HG03045 (cell line): ENCODE results near the gene AKAP1.

Source experiments
- ATAC-seq: cut with Tn5 transposase; IDR thresholded peaks from one replicate; pipeline ENCODE4 v1.9.1; 2021; ENCODE audit warnings: mild to moderate bottlenecking, moderate library complexity; ENCODE audit not compliant: unreplicated experiment

The AKAP1 gene, protein sequence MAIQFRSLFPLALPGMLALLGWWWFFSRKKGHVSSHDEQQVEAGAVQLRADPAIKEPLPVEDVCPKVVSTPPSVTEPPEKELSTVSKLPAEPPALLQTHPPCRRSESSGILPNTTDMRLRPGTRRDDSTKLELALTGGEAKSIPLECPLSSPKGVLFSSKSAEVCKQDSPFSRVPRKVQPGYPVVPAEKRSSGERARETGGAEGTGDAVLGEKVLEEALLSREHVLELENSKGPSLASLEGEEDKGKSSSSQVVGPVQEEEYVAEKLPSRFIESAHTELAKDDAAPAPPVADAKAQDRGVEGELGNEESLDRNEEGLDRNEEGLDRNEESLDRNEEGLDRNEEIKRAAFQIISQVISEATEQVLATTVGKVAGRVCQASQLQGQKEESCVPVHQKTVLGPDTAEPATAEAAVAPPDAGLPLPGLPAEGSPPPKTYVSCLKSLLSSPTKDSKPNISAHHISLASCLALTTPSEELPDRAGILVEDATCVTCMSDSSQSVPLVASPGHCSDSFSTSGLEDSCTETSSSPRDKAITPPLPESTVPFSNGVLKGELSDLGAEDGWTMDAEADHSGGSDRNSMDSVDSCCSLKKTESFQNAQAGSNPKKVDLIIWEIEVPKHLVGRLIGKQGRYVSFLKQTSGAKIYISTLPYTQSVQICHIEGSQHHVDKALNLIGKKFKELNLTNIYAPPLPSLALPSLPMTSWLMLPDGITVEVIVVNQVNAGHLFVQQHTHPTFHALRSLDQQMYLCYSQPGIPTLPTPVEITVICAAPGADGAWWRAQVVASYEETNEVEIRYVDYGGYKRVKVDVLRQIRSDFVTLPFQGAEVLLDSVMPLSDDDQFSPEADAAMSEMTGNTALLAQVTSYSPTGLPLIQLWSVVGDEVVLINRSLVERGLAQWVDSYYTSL

DNA sequence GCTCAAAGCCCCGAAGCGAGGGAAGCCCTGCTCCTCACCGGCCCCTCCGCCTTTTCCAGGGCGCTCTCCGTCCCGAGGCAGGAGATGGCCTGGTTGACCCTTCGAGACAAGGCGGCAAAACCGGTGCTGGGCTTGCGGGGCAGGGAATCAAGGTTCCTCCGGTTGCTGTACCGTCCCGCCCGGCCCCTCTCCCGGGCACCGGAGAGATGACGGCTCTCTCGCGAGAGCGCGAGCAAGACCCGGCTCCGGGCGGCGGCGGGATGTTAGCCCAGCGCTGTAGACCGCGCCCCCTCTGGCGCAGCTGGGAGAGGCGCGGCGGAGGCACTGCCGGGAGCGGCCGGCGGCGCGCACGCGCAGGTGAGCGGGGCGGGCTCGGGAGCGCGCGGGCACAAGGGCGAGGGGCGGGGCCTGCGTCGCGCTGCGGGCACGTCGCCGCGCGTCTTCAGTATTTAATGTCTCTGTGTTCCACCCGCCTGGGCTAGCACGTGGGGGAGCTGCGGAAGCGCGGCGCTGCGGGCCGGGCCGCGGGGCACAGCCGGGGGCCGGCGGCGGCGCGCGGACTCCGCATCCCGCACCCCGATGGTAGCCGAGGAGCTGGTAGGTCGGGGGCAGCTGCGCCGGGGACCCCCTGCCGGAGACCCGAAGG lies at the start of gene AKAP1:
AKAP1 (plus strand) TSS at position 445 of the 646 bp plus-strand sequence. CDS start 20,219 bp downstream, outside the sequence.
- peak; percentile 85 for ATAC-seq

DNA sequence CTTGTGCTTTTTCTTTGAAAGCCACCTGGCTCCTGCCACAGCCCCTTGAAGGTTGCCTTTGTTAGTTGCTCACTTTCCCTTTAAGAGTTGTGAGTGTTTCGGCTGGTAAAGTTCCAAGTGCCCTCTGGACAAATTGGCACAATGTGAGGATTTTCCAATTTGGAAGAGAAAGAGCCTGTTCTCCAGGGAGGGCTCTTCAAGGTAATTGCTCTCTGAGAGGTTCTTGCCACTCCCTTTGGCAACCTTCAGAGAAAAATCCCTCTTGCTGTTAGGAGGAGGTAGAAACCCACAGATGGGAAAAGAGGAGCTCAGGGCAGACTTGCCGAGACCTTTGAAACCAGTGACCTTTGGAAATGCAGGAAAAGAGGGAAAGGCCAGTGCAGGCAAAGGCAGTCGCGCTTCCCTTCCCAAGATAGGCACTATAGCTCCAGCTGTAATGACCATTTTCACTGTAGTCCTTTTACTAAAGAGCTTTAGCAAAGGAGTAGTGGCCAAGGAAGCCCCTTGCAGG lies 49.0 kb upstream of the AKAP1 start:
- ATAC-seq: no peak

DNA sequence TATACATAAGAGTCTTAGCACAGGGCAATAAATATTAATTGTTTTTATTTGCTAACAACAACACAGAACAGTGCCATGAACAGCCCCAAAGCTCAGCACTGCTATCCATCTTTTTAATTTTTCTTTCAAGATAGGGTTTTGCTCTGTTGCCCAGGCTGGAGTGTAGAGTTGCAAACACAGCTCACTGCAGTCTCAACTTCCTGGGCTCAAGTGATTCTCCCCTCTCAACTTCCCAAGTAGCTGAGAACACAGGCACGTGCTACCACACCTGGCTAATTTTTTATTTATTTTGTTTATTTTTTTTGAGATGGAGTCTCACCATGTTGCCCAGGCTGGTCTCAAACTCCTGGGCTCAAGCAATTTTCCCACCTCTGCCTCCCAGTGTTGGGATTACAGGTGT lies 47.6 kb upstream of the AKAP1 start:
- ATAC-seq: no peak

DNA sequence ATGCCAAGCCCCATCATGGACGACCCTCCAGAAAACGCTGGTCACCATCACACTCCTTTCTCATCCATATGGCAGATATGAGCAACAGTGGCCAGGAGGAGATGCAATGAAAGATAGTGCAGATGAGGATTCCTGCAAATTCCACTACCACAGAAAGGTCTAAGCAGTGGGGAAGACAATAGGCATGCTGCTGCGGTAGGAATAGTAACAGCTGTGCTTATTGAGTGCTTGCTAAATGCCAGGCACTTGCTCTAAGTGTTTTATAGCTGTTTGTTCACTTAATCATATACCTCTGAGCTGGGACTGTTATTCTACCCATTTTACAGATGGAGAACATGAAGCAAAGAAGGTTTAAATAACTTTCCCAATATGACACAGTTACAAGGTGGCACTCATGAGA lies 46.6 kb upstream of the AKAP1 start:
- no peak for ATAC-seq

DNA sequence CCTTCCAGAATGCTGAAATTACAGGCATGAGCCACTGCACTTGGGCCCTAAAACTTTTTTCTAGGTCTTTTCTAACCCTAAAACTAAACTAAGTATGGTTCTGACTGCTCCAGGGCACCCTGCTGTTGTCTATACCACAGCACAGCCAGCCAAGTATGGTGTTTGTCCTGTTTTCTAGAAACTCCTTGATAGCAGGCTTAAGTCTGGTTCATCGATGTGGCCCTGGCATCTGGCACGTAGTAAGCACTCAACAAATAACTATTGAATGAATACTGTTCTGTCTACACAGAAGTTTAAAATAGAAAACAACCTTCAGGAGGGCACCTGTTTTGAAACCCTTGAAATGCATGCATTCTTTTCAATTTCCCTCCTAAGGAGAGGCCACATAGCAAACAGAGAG lies 44.5 kb upstream of the AKAP1 start:
- no peak for ATAC-seq

DNA sequence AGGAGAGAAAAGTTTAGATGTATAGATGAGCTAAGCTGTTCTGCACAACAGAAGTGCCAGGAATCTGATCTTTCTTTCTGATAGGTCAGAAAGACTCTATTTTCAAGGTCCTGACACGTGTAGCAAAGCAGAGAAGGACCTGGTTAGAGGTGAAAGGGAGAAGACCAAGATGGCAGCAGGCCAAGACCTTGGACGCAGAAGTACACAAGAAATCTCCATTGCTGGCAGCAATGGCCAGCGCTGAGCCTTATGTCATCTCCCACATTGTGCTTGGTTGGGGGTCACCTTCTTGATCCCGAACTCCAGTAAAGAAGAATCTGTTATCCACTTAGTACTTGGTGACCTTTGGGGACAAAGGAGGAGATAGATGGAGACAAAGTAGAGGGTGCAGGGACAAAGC lies 41.8 kb upstream of the AKAP1 start:
- ATAC-seq: no peak

DNA sequence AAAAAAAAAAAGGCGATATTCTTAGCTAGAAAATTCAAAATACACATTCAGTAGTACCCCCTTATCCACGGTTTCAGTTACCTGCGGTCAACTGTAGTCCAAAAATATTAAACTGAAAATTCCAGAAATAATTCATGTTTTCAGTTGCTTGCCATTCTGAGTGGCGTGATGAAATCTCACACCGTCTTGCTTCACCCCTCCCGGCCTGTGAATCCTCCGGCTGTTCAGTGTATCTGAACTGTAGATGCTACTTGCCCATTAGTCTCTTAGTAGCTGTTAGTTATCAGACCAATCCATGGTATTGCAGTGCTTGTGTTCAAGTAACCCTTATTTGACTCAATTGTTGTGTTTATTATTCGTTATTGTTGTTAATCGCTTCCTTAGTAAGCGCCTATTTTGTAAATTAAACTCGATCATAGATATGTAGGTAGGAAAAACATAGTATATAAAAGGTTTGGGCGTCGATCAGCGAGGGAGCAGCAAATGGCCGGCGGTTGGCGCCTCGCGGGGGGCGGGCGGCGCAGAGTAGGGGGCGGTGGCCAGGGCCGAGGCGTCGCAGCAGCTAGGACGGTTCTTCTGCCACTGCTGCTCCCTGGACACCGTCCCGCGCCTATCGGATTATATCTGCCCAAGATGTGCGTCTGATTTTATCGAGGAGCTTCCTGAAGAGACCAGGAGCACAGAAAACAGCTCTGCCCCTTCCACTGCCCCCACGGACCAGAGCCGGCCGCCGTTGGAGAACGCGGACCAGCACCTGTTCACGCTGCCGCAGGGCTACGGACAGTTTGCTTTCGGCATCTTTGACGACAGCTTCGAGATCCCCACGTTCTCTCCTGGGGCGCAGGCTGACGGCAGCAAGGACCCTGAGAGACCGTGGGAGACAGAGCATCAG lies 39.8 kb upstream of the AKAP1 start:
- ATAC-seq: no peak

DNA sequence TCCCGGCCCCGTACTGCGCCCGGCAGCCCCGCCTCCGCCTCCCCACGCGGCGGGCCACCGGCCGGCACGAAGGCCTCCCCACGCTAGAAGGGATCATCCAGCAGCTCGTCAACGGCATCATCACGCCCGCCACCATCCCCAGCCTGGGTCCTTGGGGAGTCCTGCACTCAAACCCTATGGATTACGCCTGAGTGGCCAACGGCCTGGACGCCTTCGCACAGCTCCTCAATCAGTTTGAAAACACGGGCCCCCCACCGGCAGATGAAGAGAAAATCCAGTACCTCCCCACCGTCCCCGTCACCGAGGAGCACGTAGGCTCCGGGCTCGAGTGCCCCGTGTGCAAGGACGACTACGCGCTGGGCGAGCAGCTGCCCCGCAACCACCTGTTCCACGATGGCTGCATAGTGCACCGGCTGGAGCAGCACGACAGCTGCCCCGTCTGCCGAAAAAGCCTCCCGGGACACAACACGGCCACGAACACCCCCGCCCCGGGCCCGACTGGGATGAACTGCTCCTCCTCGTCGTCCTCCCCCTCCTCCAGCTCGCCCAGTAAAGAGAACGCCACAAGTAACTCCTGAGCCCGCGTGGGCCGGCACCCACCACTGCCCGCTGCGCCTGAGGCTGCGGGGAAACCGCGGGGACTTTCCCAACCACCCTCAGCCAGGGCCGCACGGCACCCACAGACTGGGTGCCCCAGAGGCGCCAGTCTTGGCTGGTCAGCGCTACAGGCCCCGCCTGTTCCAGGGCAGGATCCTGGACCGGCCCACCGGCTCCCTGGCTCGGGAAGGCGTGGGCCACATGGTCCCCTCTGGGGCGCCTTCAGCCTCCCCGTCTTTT lies 39.0 kb upstream of the AKAP1 start:
- ATAC-seq: peak; percentile 73

DNA sequence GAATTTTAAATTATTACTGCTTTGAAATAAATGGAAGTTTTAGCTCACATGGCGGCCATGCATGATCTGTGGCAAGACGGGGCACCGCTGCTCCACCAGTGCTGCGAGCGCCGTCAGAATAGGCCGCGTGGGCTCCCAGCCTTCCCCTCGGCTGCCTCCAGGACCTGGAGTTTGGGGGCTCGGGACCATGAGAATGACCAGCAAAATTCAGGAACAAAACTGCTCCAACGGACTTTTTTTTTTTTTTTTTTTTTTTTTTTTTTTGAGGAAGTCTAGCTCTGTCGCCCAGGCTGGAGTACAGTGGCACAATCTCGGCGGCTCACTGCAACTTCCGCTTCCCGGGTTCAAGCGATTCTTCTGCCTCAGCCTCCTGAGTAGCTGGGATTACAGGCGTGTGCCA lies 38.3 kb upstream of the AKAP1 start:
- ATAC-seq: no peak

DNA sequence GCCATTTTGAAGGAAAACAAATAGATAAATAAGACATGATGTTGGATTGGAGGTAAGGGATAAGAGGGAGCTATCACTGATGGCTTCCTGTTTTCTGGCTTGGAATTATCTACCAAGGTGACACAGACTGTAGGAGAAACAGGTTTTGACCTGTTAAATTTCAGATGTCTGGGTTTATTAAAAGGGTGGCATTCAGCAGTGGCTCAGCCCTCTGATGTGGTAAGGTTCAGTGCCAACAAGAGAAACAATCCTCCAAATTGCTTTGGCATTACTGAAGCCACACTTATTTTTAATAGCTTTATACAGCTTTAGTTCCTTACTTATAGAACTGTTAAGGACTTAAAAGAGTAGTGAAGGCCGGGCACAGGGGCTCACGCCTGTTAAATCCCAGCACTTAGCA lies 37.0 kb upstream of the AKAP1 start:
- no peak for ATAC-seq

DNA sequence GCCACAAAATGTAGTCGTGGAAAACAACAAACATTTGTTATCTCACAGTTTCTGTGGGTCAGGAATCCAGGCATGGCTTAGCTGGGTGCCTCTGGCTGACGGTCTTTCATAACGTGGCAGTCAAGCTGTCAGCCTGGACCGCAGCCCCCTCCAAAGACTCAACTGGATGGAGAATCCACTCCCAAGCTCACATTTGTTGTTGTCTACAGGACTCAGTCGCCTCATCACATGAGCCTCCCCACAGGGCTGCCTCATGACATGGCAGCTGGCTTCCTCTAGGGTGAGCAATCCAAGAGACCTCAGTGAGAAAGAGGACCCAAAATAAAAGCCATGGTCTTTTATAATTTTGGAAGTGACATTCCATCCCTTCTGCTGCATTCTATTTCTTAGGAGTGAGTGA lies 34.7 kb upstream of the AKAP1 start:
- ATAC-seq: no peak

DNA sequence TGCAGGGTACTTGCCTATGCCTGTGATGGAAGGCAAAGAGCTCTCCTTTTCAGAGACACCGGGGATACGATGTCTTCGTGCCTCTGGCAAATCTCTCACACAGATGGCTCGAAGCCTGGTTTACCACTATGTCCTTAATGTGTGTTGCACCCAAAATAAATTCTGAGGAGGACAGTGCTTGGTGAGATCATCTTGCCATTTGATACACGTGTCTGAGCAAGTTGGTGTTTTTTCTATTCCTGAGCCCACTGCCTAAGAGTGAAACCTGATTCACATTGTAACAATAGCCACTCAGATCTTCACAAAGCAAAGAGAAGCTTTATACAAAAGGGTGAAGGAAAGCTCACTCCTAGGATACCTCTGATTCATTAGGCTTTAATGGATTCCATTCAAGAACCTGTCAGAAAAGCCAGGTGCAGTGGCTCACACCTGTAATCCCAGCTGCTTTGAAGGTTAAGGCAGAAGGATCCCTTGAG lies 33.1 kb upstream of the AKAP1 start:
- no peak for ATAC-seq

DNA sequence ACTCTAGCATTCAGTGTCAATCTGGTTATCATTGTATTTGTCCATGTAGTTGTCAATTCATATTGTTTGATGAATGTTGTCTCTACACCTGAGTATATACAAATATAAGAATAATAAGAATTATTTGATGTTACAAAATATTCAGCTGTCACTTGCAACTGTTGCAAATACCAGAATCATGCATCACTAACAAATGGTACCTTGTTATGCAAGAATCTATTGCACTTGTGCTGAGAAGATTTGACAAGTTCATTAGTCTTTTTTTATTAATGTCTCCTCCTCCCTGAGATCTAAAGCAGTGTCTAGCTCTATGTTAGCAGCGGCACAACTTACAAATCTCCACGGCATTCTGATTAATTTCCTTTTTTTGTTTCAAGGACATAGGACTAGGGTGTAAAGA lies 22.2 kb upstream of the AKAP1 start:
- no peak for ATAC-seq

DNA sequence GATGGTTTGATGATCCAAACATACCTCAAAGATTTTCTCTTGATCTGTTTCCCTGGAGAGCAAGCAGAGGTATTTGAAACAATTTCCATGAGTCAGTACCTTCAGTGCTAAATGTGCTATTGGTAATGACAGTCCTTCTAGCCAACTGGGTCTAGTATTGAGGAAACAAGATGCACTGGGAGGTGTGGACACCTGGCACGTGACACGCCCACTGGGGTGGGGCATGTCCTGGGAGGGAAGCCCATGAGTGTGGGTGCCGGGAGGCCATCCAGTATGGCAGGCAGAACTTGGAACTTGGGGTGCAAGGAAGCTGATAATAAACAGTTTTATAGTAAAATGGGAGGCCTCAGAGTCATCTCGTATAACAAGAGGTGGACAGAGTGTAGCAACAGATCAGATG lies 17.9 kb upstream of the AKAP1 start:
- ATAC-seq: no peak

DNA sequence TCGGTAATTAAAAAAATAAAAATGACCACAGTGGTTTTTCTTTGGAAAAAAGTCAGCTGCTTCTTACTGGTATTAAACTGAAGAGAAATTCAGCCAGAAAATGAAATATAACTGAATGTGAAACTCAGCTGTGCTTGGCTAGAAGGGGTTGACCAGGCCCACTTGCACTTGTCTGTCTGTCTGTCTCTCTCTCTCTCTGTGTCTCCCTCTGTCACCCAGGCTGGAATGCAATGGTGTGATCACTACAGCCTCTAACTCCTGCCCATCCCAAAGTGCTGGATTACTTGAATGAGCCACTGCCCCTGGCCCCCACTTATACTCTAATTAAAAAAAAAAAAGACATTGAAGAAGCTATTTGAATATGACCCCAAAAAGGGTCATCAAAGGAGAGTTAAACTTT lies 17.3 kb upstream of the AKAP1 start:
- ATAC-seq: no peak

DNA sequence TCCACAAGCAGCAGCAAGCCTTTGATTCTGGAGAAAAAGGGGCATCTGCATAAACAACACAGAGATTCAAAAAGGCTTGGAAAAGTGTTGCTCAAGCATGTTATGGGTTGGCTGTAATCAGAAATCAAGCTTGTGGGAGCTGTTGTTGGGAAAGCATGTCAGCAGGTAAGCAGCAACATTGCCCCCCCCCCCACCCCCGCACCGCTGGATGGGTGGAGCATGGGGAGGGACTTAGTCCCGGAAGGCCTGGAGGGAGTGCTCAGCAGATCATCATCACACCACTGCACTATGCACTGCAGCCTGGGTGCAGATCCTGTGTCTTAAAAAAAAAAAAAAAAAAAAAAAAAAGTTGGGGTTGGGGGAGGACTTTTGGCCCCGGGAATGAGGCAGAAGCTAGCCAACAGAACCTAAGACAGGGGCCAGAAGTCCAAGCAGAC lies 16.8 kb upstream of the AKAP1 start:
- no peak for ATAC-seq

DNA sequence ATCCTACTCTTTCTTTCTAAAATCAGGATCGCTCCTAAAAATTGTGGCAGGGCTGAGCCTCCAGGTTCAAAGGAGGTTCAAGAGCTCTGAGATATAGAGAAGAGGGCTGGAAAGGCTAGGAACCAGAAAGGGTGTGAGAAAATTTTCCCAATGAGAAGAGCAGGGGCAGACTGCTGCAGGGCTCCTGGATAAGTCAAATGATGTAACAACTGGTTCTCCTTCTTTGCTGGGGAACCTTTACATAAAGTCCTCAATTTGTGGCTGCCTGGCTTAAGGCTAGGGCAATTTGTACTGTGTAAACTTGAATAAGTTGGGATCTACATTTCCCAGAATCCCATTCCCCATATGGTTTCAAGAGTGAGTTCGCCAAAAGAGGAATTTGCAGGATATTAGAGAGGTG lies 16.3 kb upstream of the AKAP1 start:
- no peak for ATAC-seq

DNA sequence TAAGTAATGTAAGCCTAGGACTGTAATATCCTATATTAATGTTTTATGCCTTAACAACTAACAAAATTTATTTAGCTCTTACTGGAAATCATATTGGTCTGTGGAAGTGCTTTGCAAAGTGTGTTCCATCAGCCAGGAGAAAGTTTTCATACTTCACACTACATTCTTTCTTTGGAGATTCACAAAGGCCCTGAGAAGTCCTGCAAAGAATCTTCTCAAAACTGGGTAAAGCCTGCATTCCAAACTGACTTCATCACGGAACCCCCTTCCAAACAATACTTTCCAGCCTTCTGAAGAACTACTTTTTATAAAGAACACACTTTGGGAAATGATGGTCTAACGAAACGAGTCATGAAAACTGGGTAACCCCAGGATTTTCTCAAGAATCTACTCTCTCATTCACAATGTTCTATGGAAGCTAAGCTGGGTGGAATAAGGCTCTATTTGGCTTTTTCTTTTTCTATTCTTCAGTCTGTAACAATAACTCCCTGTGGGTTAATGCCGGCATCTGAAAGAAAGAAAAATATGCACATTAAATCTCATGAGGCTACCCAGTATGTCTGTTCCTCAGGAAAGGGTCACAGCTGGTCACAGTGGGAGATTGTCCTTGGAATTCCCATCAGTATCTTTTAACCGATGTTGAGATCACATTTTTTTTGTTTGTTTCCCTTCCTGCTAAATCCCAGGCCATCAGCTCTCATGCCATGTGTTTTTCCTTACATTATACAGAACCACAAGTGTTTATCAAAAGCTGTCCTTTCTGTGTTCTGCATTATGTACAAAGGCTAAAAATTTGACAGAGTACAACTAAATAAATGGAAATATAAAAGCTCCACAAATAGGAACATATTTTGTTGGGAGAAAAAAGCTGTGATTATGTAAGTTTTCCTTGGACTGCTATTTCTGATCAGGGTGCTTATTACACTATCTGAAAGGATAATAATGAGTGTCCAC lies 12.8 kb upstream of the AKAP1 start:
- no peak for ATAC-seq
